Keratinocyte (primary cell): ENCODE results near the gene MCM5. TPM values are rescaled to one million over a fixed set of nuclear protein-coding genes. Genes with fewer than 3 reads are reported as not detected.

Experiments
- DNase-seq: peaks from one replicate; pipeline ENCODE4 v3.0.0-alpha.2; 2011; ENCODE audit warnings: low read depth, missing footprints, low spot score
- FAIRE-seq: peaks from 2 replicates; lab custom pipeline; 2011; peaks lifted over from hg19 to GRCh38; lab: Jason Lieb, UNC
- H2AFZ ChIP-seq: 2 replicates; pipeline ENCODE4 v1.6.0; 2012; ENCODE audit warnings: low read length, control low read depth, inconsistent platforms; ENCODE audit not compliant: control insufficient read depth
- H3K27ac ChIP-seq: 2 replicates; pipeline ENCODE4 v1.5.1; 2011; ENCODE audit warnings: low read length; ENCODE audit not compliant: control insufficient read depth, insufficient read depth
- H3K27me3 ChIP-seq: 3 replicates; pipeline ENCODE4 v1.6.0; 2011; ENCODE audit warnings: low read length; ENCODE audit not compliant: control insufficient read depth, insufficient read depth; ENCODE audit errors: extremely low read depth
- H3K36me3 ChIP-seq, 2 experiments: 2 replicates in 1 of 2; 3 replicates in 1 of 2; pipeline ENCODE4 v1.5.1; 2011; ENCODE audit warnings: low read length in 2 of 2, mild to moderate bottlenecking in 1 of 2; ENCODE audit not compliant: control insufficient read depth in 2 of 2, insufficient read depth in 2 of 2; ENCODE audit errors: extremely low read depth in 1 of 2
- H3K4me1 ChIP-seq: 3 replicates; pipeline ENCODE4 v1.5.1; 2011; ENCODE audit warnings: low read length; ENCODE audit not compliant: control insufficient read depth, insufficient read depth; ENCODE audit errors: extremely low read depth
- H3K4me2 ChIP-seq: 3 replicates; pipeline ENCODE4 v1.6.0; 2011; ENCODE audit warnings: low read depth, low read length; ENCODE audit not compliant: control insufficient read depth, insufficient read depth; ENCODE audit errors: extremely low read depth
- H3K4me3 ChIP-seq, 3 experiments: fragments of 200-600 bp in 1 of 3; sonication (generic) in 1 of 3; 2 replicates in 2 of 3; 3 replicates in 1 of 3; pipeline ENCODE4 v1.5.1; 2011 to 2016; ENCODE audit warnings: low read length in 3 of 3, mild to moderate bottlenecking in 3 of 3, control low read depth in 2 of 3, inconsistent platforms in 1 of 3, low read depth in 1 of 3, mixed read lengths in 1 of 3, mixed run types in 1 of 3, moderate library complexity in 1 of 3; ENCODE audit not compliant: control insufficient read depth in 2 of 3, insufficient read depth in 2 of 3; ENCODE audit errors: extremely low read depth in 1 of 3
- H3K79me2 ChIP-seq: 2 replicates; pipeline ENCODE4 v1.6.0; 2012; ENCODE audit warnings: low read length; ENCODE audit not compliant: control insufficient read depth, insufficient read depth
- H3K9ac ChIP-seq: 3 replicates; pipeline ENCODE4 v1.6.0; 2011; ENCODE audit warnings: low read length; ENCODE audit not compliant: control insufficient read depth, insufficient read depth; ENCODE audit errors: extremely low read depth
- H3K9me1 ChIP-seq: 3 replicates; pipeline ENCODE4 v1.6.0; 2011; ENCODE audit warnings: low read length; ENCODE audit not compliant: control insufficient read depth, insufficient read depth; ENCODE audit errors: extremely low read depth
- H3K9me3 ChIP-seq: 2 replicates; pipeline ENCODE4 v1.5.1; 2012; ENCODE audit warnings: low read depth, low read length; ENCODE audit not compliant: control insufficient read depth
- H4K20me1 ChIP-seq: 3 replicates; pipeline ENCODE4 v1.6.0; 2011; ENCODE audit warnings: low read length; ENCODE audit not compliant: control insufficient read depth, insufficient read depth; ENCODE audit errors: extremely low read depth
- CTCF ChIP-seq, 3 experiments: IDR thresholded peaks in 1 of 3; conservative IDR thresholded peaks in 1 of 3; optimal IDR thresholded peaks in 1 of 3; 2 replicates in 2 of 3; 3 replicates in 1 of 3; pipeline versions ENCODE3 to v1.5.1; 2011; ENCODE audit warnings: low read length in 3 of 3, mild to moderate bottlenecking in 3 of 3, moderate library complexity in 2 of 3, control low read depth in 1 of 3, inconsistent platforms in 1 of 3; ENCODE audit not compliant: insufficient read depth in 2 of 3; ENCODE audit errors: extremely low read depth in 1 of 3
- EZH2 ChIP-seq: IDR thresholded peaks from one replicate; pipeline ENCODE4 v1.6.1; 2012; ENCODE audit warnings: inconsistent platforms, mild to moderate bottlenecking, low read length, moderate library complexity
- dilution Hi-C: fragments of 300-500 bp; cut with MboI; formaldehyde crosslinking; loops from one replicate; pipeline ENCODE4 v1.7.0; 2020; ENCODE audit warnings: low sequenced_read_pairs; ENCODE audit not compliant: extremely low pct_ligation_motif_present
- polyA plus RNA-seq, 5 experiments: library from polyadenylated mRNA; depleted of rRNA in 3 of 5; stranded (reverse) in 3 of 5; stranded (forward) in 1 of 5; unstranded in 1 of 5; fragments of >200 nt; gene quantifications; 1 replicate in 1 of 5; 2 replicates in 3 of 5; 3 replicates in 1 of 5; pipeline versions ENCODE4 v1.2.1 to v1.2.3, GENCODE V29; 2011 to 2012; ENCODE audit warnings: missing spikeins in 2 of 5, low read depth in 1 of 5, low replicate concordance in 1 of 5

MCM5 gene
- polyA plus RNA-seq, 1 donor (not counting 4 experiments of a cell fraction or from before 2014, with no cell fraction given) = 24.4 TPM

DNA sequence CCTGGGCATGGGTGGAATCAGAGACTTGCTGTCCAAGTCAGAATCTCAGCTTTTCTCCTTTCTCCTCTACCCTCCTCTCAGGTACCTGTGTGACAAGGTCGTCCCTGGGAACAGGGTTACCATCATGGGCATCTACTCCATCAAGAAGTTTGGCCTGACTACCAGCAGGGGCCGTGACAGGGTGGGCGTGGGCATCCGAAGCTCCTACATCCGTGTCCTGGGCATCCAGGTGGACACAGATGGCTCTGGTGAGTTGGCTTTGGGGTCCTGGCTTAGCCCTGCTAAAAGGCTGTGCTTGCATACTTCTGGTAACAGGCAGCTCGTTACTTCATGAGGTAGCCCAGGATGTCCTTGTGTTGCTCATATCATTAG, 10.7 kb downstream of the MCM5 start:
- no peak overlapping the region for H3K4me3 ChIP-seq
- FAIRE-seq (no peak), DNase-seq (no peak)
- H3K27me3 ChIP-seq = no peaks in the 10 kb centered on the region
- TF ChIP-seq CTCF (optimal IDR thresholded peaks at IDR 0.05 in 1 of 3, IDR thresholded peaks at IDR 0.05 in 1 of 3, conservative IDR thresholded peaks at IDR 0.05 in 1 of 3; ENCODE audit: extremely low read depth in 1 of 3, insufficient read depth in 2 of 3, low read length in 3 of 3) (no peak), EZH2 (no peak)
- H3K4me2 ChIP-seq = no peak overlapping the region
- dilution Hi-C loops = no loop called here
- no peaks in the 10 kb centered on the region for H3K9me3 ChIP-seq
- no peak overlapping the region for H3K27ac ChIP-seq
- H3K36me3 ChIP-seq = peaks cover 7 to 70% of the 10 kb centered on the region in 2 experiments
- no peaks in the 10 kb centered on the region for H3K9me1 ChIP-seq
- H3K9ac ChIP-seq = no peak overlapping the region
- no peaks in the 10 kb centered on the region for H3K4me1 ChIP-seq
- no peaks in the 10 kb centered on the region for H4K20me1 ChIP-seq
- no peak overlapping the region for H2AFZ ChIP-seq
- H3K79me2 ChIP-seq = no peaks in the 10 kb centered on the region

- Histone ChIP-seq H3K9ac (no peak overlapping the region), H3K27me3 (no peaks in the 10 kb centered on the region)
- no peak for FAIRE-seq
Observed at GRCh38 chr22:35411102-35411501, 11.2 kb downstream of the MCM5 start.

More at GRCh38 chr22:35411102-35411501, 11.2 kb downstream of the MCM5 start:
- TF ChIP-seq EZH2 (no peak), CTCF (optimal IDR thresholded peaks at IDR 0.05 in 1 of 3, IDR thresholded peaks at IDR 0.05 in 1 of 3, conservative IDR thresholded peaks at IDR 0.05 in 1 of 3; ENCODE audit: extremely low read depth in 1 of 3, insufficient read depth in 2 of 3, low read length in 3 of 3) (no peak)
- DNase-seq = no peak
- Histone ChIP-seq H3K9me3 (no peaks in the 10 kb centered on the region), H3K9me1 (no peaks in the 10 kb centered on the region), H4K20me1 (no peaks in the 10 kb centered on the region), H3K4me2 (no peak overlapping the region), H3K4me3 (no peak overlapping the region), H3K4me1 (no peaks in the 10 kb centered on the region), H3K79me2 (no peaks in the 10 kb centered on the region), H3K27ac (no peak overlapping the region), H2AFZ (no peak overlapping the region), H3K36me3 (peaks cover 10 to 74% of the 10 kb centered on the region in 2 experiments)
- dilution Hi-C loops = no loop called here
